ENCODE data around the gene CLDN18. TPM values are rescaled to one million over a fixed set of nuclear protein-coding genes. Genes with fewer than 3 reads are reported as not detected.

CLDN18 gene
- total RNA-seq, 1 donor from 2014 or later = 19.5 TPM

DNA sequence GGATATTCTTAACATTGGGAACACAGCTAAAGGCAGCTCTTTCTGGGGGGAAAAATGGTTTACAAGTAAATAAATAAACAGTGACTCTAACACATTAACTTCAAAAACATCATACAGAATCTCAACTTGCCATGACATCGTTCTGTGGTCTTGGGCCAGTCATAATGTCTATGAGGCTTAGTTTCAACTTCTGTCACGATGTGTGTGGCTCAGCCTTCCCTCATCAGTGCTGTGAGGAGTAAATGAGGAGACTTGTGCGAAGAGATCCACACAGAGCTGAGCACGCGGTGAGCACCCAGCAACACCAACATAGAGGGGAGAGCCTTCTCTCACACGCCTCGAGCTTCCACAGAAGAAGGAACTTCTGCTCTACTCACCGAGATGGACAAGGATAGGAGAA is 56.4 kb downstream of the CLDN18 start:
- DNase-seq (ENCODE audit: low spot score, unreplicated experiment) = no peak

DNA sequence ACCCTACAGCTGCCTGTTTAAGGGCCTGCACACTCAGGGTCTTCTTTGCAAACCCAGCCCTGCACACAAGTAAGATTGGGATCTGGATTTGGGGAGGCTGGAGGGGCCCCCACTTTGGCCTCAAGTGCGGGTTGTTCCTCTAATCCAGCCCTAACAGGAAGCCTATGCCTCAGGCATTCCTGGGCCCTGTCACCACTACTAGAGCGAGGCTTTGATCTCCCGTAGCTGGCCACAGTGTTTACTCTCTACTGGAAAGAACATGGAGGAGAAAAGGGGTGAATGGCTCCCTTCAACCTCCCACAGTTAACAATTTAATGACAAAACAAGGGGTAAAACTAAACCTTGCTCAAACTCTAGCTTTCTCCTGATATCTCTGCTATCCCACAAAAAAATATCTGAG is 57.0 kb downstream of the CLDN18 start:
- Mint-ChIP-seq H3K36me3 (ENCODE audit: insufficient read depth) (peaks cover 31% of the 10 kb centered on the region), H3K4me1 (ENCODE audit: low read depth) (peaks cover 19% of the 10 kb centered on the region), H3K4me3 (ENCODE audit: low read depth) (no peak overlapping the region), H3K27me3 (no peaks in the 10 kb centered on the region), H3K27ac (no peak overlapping the region), H3K9me3 (ENCODE audit: low read depth) (no peaks in the 10 kb centered on the region)
- no peak for DNase-seq (ENCODE audit: low spot score, unreplicated experiment)
- TF ChIP-seq, protein P1, sequence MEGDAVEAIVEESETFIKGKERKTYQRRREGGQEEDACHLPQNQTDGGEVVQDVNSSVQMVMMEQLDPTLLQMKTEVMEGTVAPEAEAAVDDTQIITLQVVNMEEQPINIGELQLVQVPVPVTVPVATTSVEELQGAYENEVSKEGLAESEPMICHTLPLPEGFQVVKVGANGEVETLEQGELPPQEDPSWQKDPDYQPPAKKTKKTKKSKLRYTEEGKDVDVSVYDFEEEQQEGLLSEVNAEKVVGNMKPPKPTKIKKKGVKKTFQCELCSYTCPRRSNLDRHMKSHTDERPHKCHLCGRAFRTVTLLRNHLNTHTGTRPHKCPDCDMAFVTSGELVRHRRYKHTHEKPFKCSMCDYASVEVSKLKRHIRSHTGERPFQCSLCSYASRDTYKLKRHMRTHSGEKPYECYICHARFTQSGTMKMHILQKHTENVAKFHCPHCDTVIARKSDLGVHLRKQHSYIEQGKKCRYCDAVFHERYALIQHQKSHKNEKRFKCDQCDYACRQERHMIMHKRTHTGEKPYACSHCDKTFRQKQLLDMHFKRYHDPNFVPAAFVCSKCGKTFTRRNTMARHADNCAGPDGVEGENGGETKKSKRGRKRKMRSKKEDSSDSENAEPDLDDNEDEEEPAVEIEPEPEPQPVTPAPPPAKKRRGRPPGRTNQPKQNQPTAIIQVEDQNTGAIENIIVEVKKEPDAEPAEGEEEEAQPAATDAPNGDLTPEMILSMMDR (IDR thresholded peaks at IDR 0.05; ENCODE audit: unreplicated experiment) = no peak

More for the DNA sequence above, 56.4 kb downstream of the CLDN18 start:
- H3K27me3 Mint-ChIP-seq = no peaks in the 10 kb centered on the region
- H3K4me1 Mint-ChIP-seq (ENCODE audit: low read depth) = peaks cover 19% of the 10 kb centered on the region
- peak overlapping the region; percentile 46 for H3K27ac Mint-ChIP-seq
- H3K9me3 Mint-ChIP-seq (ENCODE audit: low read depth) = no peaks in the 10 kb centered on the region
- TF ChIP-seq, protein P1 (IDR thresholded peaks at IDR 0.05; ENCODE audit: unreplicated experiment) = no peak
- H3K36me3 Mint-ChIP-seq (ENCODE audit: insufficient read depth) = peaks cover 35% of the 10 kb centered on the region
- H3K4me3 Mint-ChIP-seq (ENCODE audit: low read depth) = no peak overlapping the region

DNA sequence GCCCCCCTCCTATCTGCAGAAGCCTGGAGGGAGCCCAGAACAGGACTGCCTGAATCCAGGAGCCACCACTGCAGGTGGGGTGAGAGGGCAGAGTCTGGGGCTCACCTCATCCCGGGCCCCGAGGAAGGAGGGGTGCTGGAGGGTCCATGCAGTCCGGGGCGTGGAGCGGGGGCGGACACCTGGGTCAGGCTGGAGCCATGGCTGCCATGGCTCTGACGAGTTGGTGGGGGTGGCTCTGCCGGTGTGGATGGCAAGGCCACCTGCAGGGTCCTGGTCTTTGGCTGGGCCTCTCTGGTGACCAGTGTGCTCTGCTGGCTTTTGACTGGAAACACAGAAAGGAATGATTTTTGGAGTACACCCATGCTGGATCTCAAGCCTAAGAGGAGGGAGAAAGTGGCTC is 58.1 kb downstream of the CLDN18 start:
- Mint-ChIP-seq H3K4me1 (ENCODE audit: low read depth) (peaks cover 19% of the 10 kb centered on the region), H3K9me3 (ENCODE audit: low read depth) (no peaks in the 10 kb centered on the region), H3K36me3 (ENCODE audit: insufficient read depth) (peaks cover 29% of the 10 kb centered on the region), H3K27me3 (no peaks in the 10 kb centered on the region), H3K27ac (no peak overlapping the region), H3K4me3 (ENCODE audit: low read depth) (no peak overlapping the region)
- TF ChIP-seq, protein P1 (IDR thresholded peaks at IDR 0.05; ENCODE audit: unreplicated experiment) = no peak
- no peak for DNase-seq (ENCODE audit: low spot score, unreplicated experiment)

DNA sequence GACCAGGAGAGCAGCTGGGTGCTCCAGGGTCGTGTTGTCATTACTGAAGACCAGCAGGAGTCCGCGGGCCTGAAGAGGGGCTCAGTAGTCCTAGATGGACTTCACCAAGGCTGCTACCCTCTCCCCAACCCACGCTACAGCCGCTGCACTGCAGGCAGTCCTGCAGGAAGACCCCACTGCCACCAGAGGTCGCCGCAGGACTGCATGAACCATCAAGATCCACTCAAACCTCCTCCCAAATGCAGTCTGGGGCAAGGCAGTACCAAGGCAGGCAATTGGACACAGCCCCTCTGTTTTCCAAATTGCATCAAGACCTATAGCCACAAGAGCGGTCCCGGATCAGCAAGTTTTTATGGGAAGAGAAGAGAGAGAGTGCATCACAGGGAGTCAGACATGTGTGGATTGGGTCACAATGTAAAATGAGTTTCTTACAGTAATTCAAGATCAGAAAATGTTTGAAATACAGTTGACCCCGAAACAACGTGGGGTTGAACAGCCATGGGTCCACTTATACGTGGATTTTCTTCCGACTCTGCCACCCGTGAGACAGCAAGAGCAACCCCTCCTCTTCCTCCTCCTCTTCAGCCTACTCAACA is 58.7 kb downstream of the CLDN18 start:
- no peak overlapping the region for H3K27ac Mint-ChIP-seq
- DNase-seq (ENCODE audit: low spot score, unreplicated experiment) = peak; percentile 77
- peaks cover 31% of the 10 kb centered on the region for H3K36me3 Mint-ChIP-seq (ENCODE audit: insufficient read depth)
- TF ChIP-seq, protein P1 (IDR thresholded peaks at IDR 0.05; ENCODE audit: unreplicated experiment) = peak; percentile 98
- no peaks in the 10 kb centered on the region for H3K9me3 Mint-ChIP-seq (ENCODE audit: low read depth)
- peaks cover 19% of the 10 kb centered on the region for H3K4me1 Mint-ChIP-seq (ENCODE audit: low read depth)
- H3K4me3 Mint-ChIP-seq (ENCODE audit: low read depth) = no peak overlapping the region
- H3K27me3 Mint-ChIP-seq = no peaks in the 10 kb centered on the region

DNA sequence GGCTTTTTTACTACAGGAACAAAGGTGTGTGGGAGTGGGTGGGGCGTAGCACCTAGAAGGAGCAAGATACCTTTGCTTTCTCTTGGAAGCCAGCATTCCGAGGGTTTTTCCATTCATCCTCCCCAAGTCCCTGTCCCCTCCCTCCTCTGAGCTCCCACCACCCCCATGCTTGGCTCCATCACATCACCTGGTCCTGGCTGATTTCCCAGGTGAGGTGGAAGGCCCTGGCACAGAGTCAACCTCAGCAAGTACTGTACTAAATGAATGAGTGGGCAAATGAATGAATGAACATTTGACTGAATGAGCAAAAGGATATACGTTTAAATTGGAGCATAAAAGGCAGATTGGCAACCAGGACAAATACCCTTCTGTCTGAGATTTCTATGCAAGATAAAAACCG is 60.0 kb downstream of the CLDN18 start:
- H3K36me3 Mint-ChIP-seq (ENCODE audit: insufficient read depth) = peaks cover 29% of the 10 kb centered on the region
- TF ChIP-seq, protein P1 (IDR thresholded peaks at IDR 0.05; ENCODE audit: unreplicated experiment) = no peak
- peaks cover 15% of the 10 kb centered on the region for H3K4me1 Mint-ChIP-seq (ENCODE audit: low read depth)

More for the DNA sequence above, 60.0 kb downstream of the CLDN18 start:
- no peak overlapping the region for H3K4me3 Mint-ChIP-seq (ENCODE audit: low read depth)
- DNase-seq (ENCODE audit: low spot score, unreplicated experiment) = no peak
- no peak overlapping the region for H3K27ac Mint-ChIP-seq
- no peaks in the 10 kb centered on the region for H3K27me3 Mint-ChIP-seq
- no peaks in the 10 kb centered on the region for H3K9me3 Mint-ChIP-seq (ENCODE audit: low read depth)
